ENCODE results near the gene AK8.

Gene AK8

GRCh38 chr9:132857616-132858342 lies 20.3 kb downstream of the AK8 start:
- no peaks in the 10 kb centered on the region for H3K36me3 ChIP-seq (ENCODE audit: control insufficient read depth, insufficient read depth, low read length)
- H3K27ac ChIP-seq (ENCODE audit: low read depth, low read length, severe bottlenecking), result no peak overlapping the region
- 68 to 70% methylated on average over 18 of the region's 24 CpGs for WGBS, 2 experiments (ENCODE audit: insufficient coverage in 2 of 2)
- H3K4me1 ChIP-seq (ENCODE audit: control insufficient read depth, insufficient read depth, low read length, poor library complexity, severe bottlenecking), result peaks cover 5% of the 10 kb centered on the region
- no peaks in the 10 kb centered on the region for H3K9me3 ChIP-seq (ENCODE audit: control insufficient read depth, low read length)
- no peak overlapping the region for H3K4me3 ChIP-seq (ENCODE audit: extremely low read depth, insufficient read depth, low read length, poor library complexity, severe bottlenecking)

GRCh38 chr9:132857031-132857430 lies 21.1 kb downstream of the AK8 start:
- H3K27ac ChIP-seq (ENCODE audit: low read depth, low read length, severe bottlenecking), result no peak overlapping the region
- H3K4me3 ChIP-seq (ENCODE audit: extremely low read depth, insufficient read depth, low read length, poor library complexity, severe bottlenecking), result no peak overlapping the region
- peaks cover 5% of the 10 kb centered on the region for H3K4me1 ChIP-seq (ENCODE audit: control insufficient read depth, insufficient read depth, low read length, poor library complexity, severe bottlenecking)
- 69 to 75% methylated on average over 2 to 3 of the region's 8 CpGs for WGBS, 2 experiments (ENCODE audit: insufficient coverage in 2 of 2)
- H3K36me3 ChIP-seq (ENCODE audit: control insufficient read depth, insufficient read depth, low read length), result no peaks in the 10 kb centered on the region
- H3K9me3 ChIP-seq (ENCODE audit: control insufficient read depth, low read length), result no peaks in the 10 kb centered on the region

GRCh38 chr9:132855904-132856303 lies 22.2 kb downstream of the AK8 start:
- H3K4me1 ChIP-seq (ENCODE audit: control insufficient read depth, insufficient read depth, low read length, poor library complexity, severe bottlenecking), result peaks cover 5% of the 10 kb centered on the region
- no peaks in the 10 kb centered on the region for H3K9me3 ChIP-seq (ENCODE audit: control insufficient read depth, low read length)
- H3K4me3 ChIP-seq (ENCODE audit: extremely low read depth, insufficient read depth, low read length, poor library complexity, severe bottlenecking), result no peak overlapping the region
- H3K27ac ChIP-seq (ENCODE audit: low read depth, low read length, severe bottlenecking), result no peak overlapping the region
- WGBS, 2 experiments (ENCODE audit: insufficient coverage in 2 of 2), result 81 to 82% methylated on average over 3 of the region's 5 CpGs
- no peaks in the 10 kb centered on the region for H3K36me3 ChIP-seq (ENCODE audit: control insufficient read depth, insufficient read depth, low read length)

- Histone ChIP-seq H3K27ac (ENCODE audit: low read depth, low read length, severe bottlenecking) (no peak overlapping the region), H3K4me3 (ENCODE audit: extremely low read depth, insufficient read depth, low read length, poor library complexity, severe bottlenecking) (no peak overlapping the region), H3K36me3 (ENCODE audit: control insufficient read depth, insufficient read depth, low read length) (no peaks in the 10 kb centered on the region), H3K4me1 (ENCODE audit: control insufficient read depth, insufficient read depth, low read length, poor library complexity, severe bottlenecking) (peaks cover 5% of the 10 kb centered on the region), H3K9me3 (ENCODE audit: control insufficient read depth, low read length) (no peaks in the 10 kb centered on the region)
- 92 to 96% methylated on average over 7 to 10 of the region's 10 CpGs for WGBS, 2 experiments (ENCODE audit: insufficient coverage in 2 of 2)
Measured at GRCh38 chr9:132854832-132855231, 23.3 kb downstream of the AK8 start.

- no peaks in the 10 kb centered on the region for H3K9me3 ChIP-seq (ENCODE audit: control insufficient read depth, low read length)
- no peaks in the 10 kb centered on the region for H3K36me3 ChIP-seq (ENCODE audit: control insufficient read depth, insufficient read depth, low read length)
- H3K4me3 ChIP-seq (ENCODE audit: extremely low read depth, insufficient read depth, low read length, poor library complexity, severe bottlenecking), result no peak overlapping the region
- H3K4me1 ChIP-seq (ENCODE audit: control insufficient read depth, insufficient read depth, low read length, poor library complexity, severe bottlenecking), result peaks cover 5% of the 10 kb centered on the region
- WGBS, 2 experiments (ENCODE audit: insufficient coverage in 2 of 2), result 92 to 96% methylated on average over 2 of the region's 4 CpGs
- H3K27ac ChIP-seq (ENCODE audit: low read depth, low read length, severe bottlenecking), result no peak overlapping the region
Measured at GRCh38 chr9:132853482-132853881, 24.6 kb downstream of the AK8 start.

GRCh38 chr9:132849185-132849706 lies 28.8 kb downstream of the AK8 start:
- 76 to 77% methylated on average over 11 to 12 of the region's 12 CpGs for WGBS, 2 experiments (ENCODE audit: insufficient coverage in 2 of 2)
- H3K9me3 ChIP-seq (ENCODE audit: control insufficient read depth, low read length), result no peaks in the 10 kb centered on the region

GRCh38 chr9:132846918-132847515 lies 31.1 kb downstream of the AK8 start:
- H3K4me3 ChIP-seq (ENCODE audit: extremely low read depth, insufficient read depth, low read length, poor library complexity, severe bottlenecking), result no peak overlapping the region
- no peaks in the 10 kb centered on the region for H3K36me3 ChIP-seq (ENCODE audit: control insufficient read depth, insufficient read depth, low read length)
- no peak overlapping the region for H3K27ac ChIP-seq (ENCODE audit: low read depth, low read length, severe bottlenecking)
- no peaks in the 10 kb centered on the region for H3K4me1 ChIP-seq (ENCODE audit: control insufficient read depth, insufficient read depth, low read length, poor library complexity, severe bottlenecking)
- H3K9me3 ChIP-seq (ENCODE audit: control insufficient read depth, low read length), result no peaks in the 10 kb centered on the region
- WGBS, 2 experiments (ENCODE audit: insufficient coverage in 2 of 2), result 90 to 93% methylated on average over 10 to 15 of the region's 15 CpGs

More at GRCh38 chr9:132849185-132849706, 28.8 kb downstream of the AK8 start:
- no peaks in the 10 kb centered on the region for H3K4me1 ChIP-seq (ENCODE audit: control insufficient read depth, insufficient read depth, low read length, poor library complexity, severe bottlenecking)
- H3K4me3 ChIP-seq (ENCODE audit: extremely low read depth, insufficient read depth, low read length, poor library complexity, severe bottlenecking), result no peak overlapping the region
- H3K27ac ChIP-seq (ENCODE audit: low read depth, low read length, severe bottlenecking), result no peak overlapping the region
- H3K36me3 ChIP-seq (ENCODE audit: control insufficient read depth, insufficient read depth, low read length), result no peaks in the 10 kb centered on the region

GRCh38 chr9:132846109-132846917 lies 31.8 kb downstream of the AK8 start:
- WGBS, 2 experiments (ENCODE audit: insufficient coverage in 2 of 2), result 86 to 90% methylated on average over 11 of the region's 12 CpGs

GRCh38 chr9:132842124-132843044 lies 35.7 kb downstream of the AK8 start:
- Histone ChIP-seq H3K4me3 (ENCODE audit: extremely low read depth, insufficient read depth, low read length, poor library complexity, severe bottlenecking) (no peak overlapping the region), H3K27ac (ENCODE audit: low read depth, low read length, severe bottlenecking) (no peak overlapping the region), H3K36me3 (ENCODE audit: control insufficient read depth, insufficient read depth, low read length) (no peaks in the 10 kb centered on the region), H3K9me3 (ENCODE audit: control insufficient read depth, low read length) (no peaks in the 10 kb centered on the region), H3K4me1 (ENCODE audit: control insufficient read depth, insufficient read depth, low read length, poor library complexity, severe bottlenecking) (no peaks in the 10 kb centered on the region)
- 96 to 100% methylated on average over 4 of the region's 5 CpGs for WGBS, 2 experiments (ENCODE audit: insufficient coverage in 2 of 2)

More at GRCh38 chr9:132846109-132846917, 31.8 kb downstream of the AK8 start:
- H3K4me1 ChIP-seq (ENCODE audit: control insufficient read depth, insufficient read depth, low read length, poor library complexity, severe bottlenecking), result no peaks in the 10 kb centered on the region
- no peak overlapping the region for H3K4me3 ChIP-seq (ENCODE audit: extremely low read depth, insufficient read depth, low read length, poor library complexity, severe bottlenecking)
- H3K36me3 ChIP-seq (ENCODE audit: control insufficient read depth, insufficient read depth, low read length), result no peaks in the 10 kb centered on the region
- no peak overlapping the region for H3K27ac ChIP-seq (ENCODE audit: low read depth, low read length, severe bottlenecking)
- no peaks in the 10 kb centered on the region for H3K9me3 ChIP-seq (ENCODE audit: control insufficient read depth, low read length)

- no peaks in the 10 kb centered on the region for H3K4me1 ChIP-seq (ENCODE audit: control insufficient read depth, insufficient read depth, low read length, poor library complexity, severe bottlenecking)
- H3K9me3 ChIP-seq (ENCODE audit: control insufficient read depth, low read length), result no peaks in the 10 kb centered on the region
- H3K27ac ChIP-seq (ENCODE audit: low read depth, low read length, severe bottlenecking), result no peak overlapping the region
- WGBS, 2 experiments (ENCODE audit: insufficient coverage in 2 of 2), result 90 to 93% methylated on average over 10 to 13 of the region's 13 CpGs
- H3K36me3 ChIP-seq (ENCODE audit: control insufficient read depth, insufficient read depth, low read length), result no peaks in the 10 kb centered on the region
- no peak overlapping the region for H3K4me3 ChIP-seq (ENCODE audit: extremely low read depth, insufficient read depth, low read length, poor library complexity, severe bottlenecking)
Measured at GRCh38 chr9:132840980-132841379, 37.1 kb downstream of the AK8 start.
